ENCODE measurements around the gene GPC5.

GRCh38 chr13:91802957-91803356 lies 404.5 kb downstream of the GPC5 start:
- TF ChIP-seq CTCF (IDR thresholded peaks at IDR 0.05) (no peak), EZH2 (IDR thresholded peaks at IDR 0.05) (no peak)
